Measurements from ENCODE around the gene SELENON. TPM values are rescaled to one million over a fixed set of nuclear protein-coding genes. Genes with fewer than 3 reads are reported as not detected.

SELENON gene
- total RNA-seq, 4 donors from 2014 or later, result 9.0 to 94.0 (median 18.0) TPM

DNA sequence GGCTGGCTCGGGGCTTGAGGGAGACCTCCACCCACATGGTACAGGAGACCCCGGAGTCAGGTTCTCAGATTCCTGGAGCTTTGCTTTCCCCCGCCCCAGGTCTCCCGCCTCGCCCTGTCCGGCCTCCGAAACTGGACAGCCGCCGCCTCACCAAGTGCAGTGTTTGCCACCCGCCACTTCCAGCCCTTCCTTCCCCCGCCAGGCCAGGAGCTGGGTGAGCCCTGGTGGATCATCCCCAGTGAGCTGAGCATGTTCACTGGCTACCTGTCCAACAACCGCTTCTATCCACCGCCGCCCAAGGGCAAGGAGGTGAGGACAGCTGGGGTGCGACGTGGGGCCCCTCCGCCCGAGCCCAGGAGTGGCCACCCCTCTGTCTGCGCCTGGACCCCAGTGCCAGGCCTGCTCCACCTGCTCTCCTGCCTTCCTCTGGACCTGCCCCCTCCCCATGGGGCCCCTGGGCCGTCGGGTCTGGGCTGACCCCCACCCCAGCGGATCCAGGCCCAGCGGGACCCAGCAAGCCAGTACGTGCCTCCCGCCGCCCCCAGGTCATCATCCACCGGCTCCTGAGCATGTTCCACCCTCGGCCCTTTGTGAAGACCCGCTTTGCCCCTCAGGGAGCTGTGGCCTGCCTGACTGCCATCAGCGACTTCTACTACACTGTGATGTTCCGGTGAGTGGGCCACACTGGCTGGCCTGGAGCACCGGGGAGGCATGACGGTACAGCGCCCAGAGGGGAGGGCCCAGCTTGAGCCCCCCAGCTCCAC, 8.7 kb downstream of the SELENON start:
- no peak for DNase-seq
- no peaks in the 10 kb centered on the region for H3K27me3 ChIP-seq
- H3K4me1 ChIP-seq, result peaks cover 0 to 5% of the 10 kb centered on the region in 2 donors
- TF ChIP-seq POLR2A (IDR thresholded peaks at IDR 0.05), result no peak
- TF ChIP-seq, protein P1, sequence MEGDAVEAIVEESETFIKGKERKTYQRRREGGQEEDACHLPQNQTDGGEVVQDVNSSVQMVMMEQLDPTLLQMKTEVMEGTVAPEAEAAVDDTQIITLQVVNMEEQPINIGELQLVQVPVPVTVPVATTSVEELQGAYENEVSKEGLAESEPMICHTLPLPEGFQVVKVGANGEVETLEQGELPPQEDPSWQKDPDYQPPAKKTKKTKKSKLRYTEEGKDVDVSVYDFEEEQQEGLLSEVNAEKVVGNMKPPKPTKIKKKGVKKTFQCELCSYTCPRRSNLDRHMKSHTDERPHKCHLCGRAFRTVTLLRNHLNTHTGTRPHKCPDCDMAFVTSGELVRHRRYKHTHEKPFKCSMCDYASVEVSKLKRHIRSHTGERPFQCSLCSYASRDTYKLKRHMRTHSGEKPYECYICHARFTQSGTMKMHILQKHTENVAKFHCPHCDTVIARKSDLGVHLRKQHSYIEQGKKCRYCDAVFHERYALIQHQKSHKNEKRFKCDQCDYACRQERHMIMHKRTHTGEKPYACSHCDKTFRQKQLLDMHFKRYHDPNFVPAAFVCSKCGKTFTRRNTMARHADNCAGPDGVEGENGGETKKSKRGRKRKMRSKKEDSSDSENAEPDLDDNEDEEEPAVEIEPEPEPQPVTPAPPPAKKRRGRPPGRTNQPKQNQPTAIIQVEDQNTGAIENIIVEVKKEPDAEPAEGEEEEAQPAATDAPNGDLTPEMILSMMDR (IDR thresholded peaks at IDR 0.05), result no peak
- H3K4me3 ChIP-seq, result no peak overlapping the region
- no peaks in the 10 kb centered on the region for H3K36me3 ChIP-seq
- intact Hi-C loops (cut with DNase I; ENCODE audit: low total_unique reads), result no loop called here
- no peaks in the 10 kb centered on the region for H3K9me3 ChIP-seq
- no peak overlapping the region for H3K27ac ChIP-seq

DNA sequence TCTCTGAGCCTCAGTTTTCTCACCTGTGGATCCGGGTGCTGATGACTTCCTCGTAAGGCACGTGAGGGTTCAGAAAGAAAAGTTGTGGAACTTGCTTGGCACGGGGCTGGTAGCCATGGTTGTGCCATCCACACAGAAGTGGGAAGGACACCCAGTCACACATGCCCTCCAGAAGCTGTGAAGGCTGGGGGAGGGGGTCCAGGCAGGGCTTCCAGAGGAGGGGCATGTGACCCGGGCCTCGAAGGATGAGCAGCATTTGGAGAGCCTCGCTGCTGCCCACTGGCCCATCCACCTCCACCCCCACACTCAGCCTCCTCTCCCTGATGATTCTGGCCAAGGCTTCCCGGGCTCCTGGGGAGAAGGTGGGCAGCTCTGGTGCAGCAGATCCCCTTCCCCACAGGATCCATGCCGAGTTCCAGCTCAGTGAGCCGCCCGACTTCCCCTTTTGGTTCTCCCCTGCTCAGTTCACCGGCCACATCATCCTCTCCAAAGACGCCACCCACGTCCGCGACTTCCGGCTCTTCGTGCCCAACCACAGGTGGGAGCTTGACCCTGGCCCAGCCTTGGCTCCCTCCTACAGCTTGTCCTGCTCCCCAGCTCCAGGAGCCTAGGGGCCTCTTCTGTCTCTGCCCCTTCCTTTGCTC, 9.4 kb downstream of the SELENON start:
- Histone ChIP-seq H3K9me3 (no peaks in the 10 kb centered on the region), H3K27ac (peak overlapping the region in 1 of 2 donors; percentile 25), H3K36me3 (no peaks in the 10 kb centered on the region), H3K4me3 (no peak overlapping the region), H3K27me3 (no peaks in the 10 kb centered on the region), H3K4me1 (peaks cover 0 to 5% of the 10 kb centered on the region in 2 donors)
- intact Hi-C loops (cut with DNase I; ENCODE audit: low total_unique reads), result no loop called here
- no peak for DNase-seq
- TF ChIP-seq, protein P1 (IDR thresholded peaks at IDR 0.05), result no peak
- no peak for TF ChIP-seq POLR2A (IDR thresholded peaks at IDR 0.05)

DNA sequence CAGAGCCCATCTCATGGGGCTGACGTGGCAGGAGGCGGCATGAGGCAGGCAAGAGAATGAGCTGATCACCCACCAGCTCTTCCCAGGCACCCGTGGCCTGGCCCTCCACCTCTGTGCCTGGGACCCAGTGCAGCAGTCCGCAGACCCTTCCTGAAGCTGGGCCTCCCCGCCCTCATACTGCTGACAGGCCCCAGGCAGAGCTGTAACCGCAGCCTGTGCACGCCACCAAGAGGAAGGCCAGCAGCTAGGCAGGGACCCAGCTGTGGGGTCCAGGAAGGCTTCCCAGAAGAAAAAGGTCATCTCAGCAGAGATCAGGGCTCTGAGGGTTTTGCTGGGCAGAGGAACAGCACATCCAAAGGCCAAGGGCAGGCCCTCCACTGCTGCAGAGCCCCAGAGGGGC, 9.9 kb downstream of the SELENON start:
- no peak for DNase-seq
- TF ChIP-seq, protein P1 (IDR thresholded peaks at IDR 0.05), result no peak
- no peak for TF ChIP-seq POLR2A (IDR thresholded peaks at IDR 0.05)
- no peak overlapping the region for H3K4me3 ChIP-seq
- peaks cover 0 to 5% of the 10 kb centered on the region in 2 donors for H3K4me1 ChIP-seq
- no peaks in the 10 kb centered on the region for H3K9me3 ChIP-seq
- H3K36me3 ChIP-seq, result no peaks in the 10 kb centered on the region
- peak overlapping the region in 1 of 2 donors; percentile 25 for H3K27ac ChIP-seq
- intact Hi-C loops (cut with DNase I; ENCODE audit: low total_unique reads), result loop anchor here (5.0 kb wide), 1 partner anchor 203 kb away; no protein-coding TSS in a partner anchor
- no peaks in the 10 kb centered on the region for H3K27me3 ChIP-seq

DNA sequence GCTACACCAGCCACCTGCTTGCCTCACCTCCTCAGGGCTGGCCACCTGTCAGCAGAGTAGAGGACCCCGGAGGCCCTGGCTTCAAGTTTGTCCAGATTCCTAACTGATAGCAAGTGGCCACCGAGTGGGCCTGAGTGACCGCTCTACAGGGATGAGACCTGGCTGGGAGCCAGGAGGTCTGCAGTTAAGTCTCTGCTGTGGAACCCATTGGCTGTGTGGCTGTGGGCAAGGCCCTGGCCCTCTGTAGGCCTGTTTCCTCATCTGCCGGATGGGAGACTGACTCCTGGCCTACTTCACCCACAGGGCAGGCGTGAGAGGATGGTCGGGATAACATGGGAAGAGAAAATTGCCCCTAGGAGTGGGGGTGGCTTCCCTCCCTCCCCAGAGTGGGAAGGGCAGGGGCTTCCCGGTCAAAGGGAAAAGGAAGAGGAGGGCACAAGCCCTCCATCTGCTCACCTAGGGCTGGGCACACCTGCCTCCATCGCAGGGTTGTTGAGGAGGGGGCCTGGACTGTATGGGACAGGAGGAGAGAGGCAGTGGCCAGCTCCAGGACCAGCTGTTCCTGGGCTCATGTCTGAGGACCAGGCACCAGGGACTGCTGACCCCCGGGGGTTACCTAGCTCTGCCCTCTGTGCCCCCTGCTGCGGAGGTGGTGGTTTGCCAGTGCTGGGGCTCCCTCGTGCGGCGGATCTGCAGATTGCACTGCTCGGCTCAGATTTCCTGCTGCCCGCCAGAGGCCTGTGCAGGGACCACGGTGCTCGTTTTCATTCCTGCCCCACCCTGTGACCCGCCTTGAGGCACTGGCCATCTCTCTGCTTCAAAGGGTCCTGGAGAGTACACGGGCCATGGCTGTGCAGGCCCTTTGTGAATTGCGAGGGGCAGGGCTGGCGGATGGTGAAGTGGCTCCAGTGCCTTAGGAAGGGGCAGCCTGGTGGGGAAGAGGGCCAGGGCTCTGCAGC, 10.6 kb downstream of the SELENON start:
- Histone ChIP-seq H3K27ac (no peak overlapping the region), H3K27me3 (no peaks in the 10 kb centered on the region), H3K4me1 (peaks cover 0 to 5% of the 10 kb centered on the region in 2 donors), H3K36me3 (no peaks in the 10 kb centered on the region), H3K4me3 (no peak overlapping the region), H3K9me3 (no peaks in the 10 kb centered on the region)
- DNase-seq, result peak; percentile 70 to 75
- TF ChIP-seq, protein P1 (IDR thresholded peaks at IDR 0.05), result peak; percentile 88 to 93 (median 91)
- peak in 1 of 2 donors; percentile 32 for TF ChIP-seq POLR2A (IDR thresholded peaks at IDR 0.05)
- intact Hi-C loops (cut with DNase I; ENCODE audit: low total_unique reads), result loop anchor here (5.0 kb wide), 1 partner anchor 203 kb away; no protein-coding TSS in a partner anchor
